ENCODE results near the gene SCNN1B.

The SCNN1B gene

GRCh38 chr16:23323224-23324030, 21.3 kb downstream of the SCNN1B start:
- FAIRE-seq = no peak

- no peak for FAIRE-seq
Measured at GRCh38 chr16:23324727-23325126, 22.6 kb downstream of the SCNN1B start.

GRCh38 chr16:23327836-23328235, 25.7 kb downstream of the SCNN1B start:
- FAIRE-seq = no peak

- no peak for FAIRE-seq
Measured at GRCh38 chr16:23330161-23330560, 28.1 kb downstream of the SCNN1B start.

- FAIRE-seq = no peak
Measured at GRCh38 chr16:23330583-23331249, 28.6 kb downstream of the SCNN1B start.

- FAIRE-seq = no peak
Measured at GRCh38 chr16:23333034-23333579, 31.0 kb downstream of the SCNN1B start.

GRCh38 chr16:23333831-23334456, 31.8 kb downstream of the SCNN1B start:
- no peak for FAIRE-seq

GRCh38 chr16:23334457-23334853, 32.4 kb downstream of the SCNN1B start:
- no peak for FAIRE-seq

GRCh38 chr16:23334950-23335349, 32.8 kb downstream of the SCNN1B start:
- no peak for FAIRE-seq

GRCh38 chr16:23337836-23338550, 35.9 kb downstream of the SCNN1B start:
- no peak for FAIRE-seq

- FAIRE-seq = no peak
Measured at GRCh38 chr16:23339787-23340186, 37.7 kb downstream of the SCNN1B start.

GRCh38 chr16:23342083-23342640, 40.1 kb downstream of the SCNN1B start:
- FAIRE-seq = no peak

- FAIRE-seq = no peak
Measured at GRCh38 chr16:23343643-23344612, 41.8 kb downstream of the SCNN1B start.

GRCh38 chr16:23345237-23345636, 43.1 kb downstream of the SCNN1B start:
- no peak for FAIRE-seq

GRCh38 chr16:23348579-23349469, 46.7 kb downstream of the SCNN1B start:
- FAIRE-seq = no peak

- no peak for FAIRE-seq
Measured at GRCh38 chr16:23351360-23351759, 49.3 kb downstream of the SCNN1B start.

GRCh38 chr16:23353440-23353839, 51.3 kb downstream of the SCNN1B start:
- no peak for FAIRE-seq

- FAIRE-seq = no peak
Measured at GRCh38 chr16:23354246-23354645, 52.1 kb downstream of the SCNN1B start.

- no peak for FAIRE-seq
Measured at GRCh38 chr16:23355106-23355670, 53.1 kb downstream of the SCNN1B start.

GRCh38 chr16:23356941-23357340, 54.8 kb downstream of the SCNN1B start:
- FAIRE-seq = no peak
